Measurements from ENCODE around the gene HGS.

- TF ChIP-seq POLR2AphosphoS5 (IDR thresholded peaks at IDR 0.05; ENCODE audit: low read depth) (no peak), REST (IDR thresholded peaks at IDR 0.05; ENCODE audit: insufficient replicate concordance, low read depth) (no peak), CTCF (IDR thresholded peaks at IDR 0.05; ENCODE audit: insufficient read depth, low read length) (no peak), GABPA (IDR thresholded peaks at IDR 0.05; ENCODE audit: low read depth) (no peak)
Observed at GRCh38 chr17:81681672-81682071, 2.1 kb upstream of the HGS start.
